GM13976 (cell line): ENCODE results near the gene AHRR.
"Not testable (repeated sequence)": the region's sequence is repeated elsewhere in the genome, so short reads cannot be mapped to it uniquely, and the experiment has no call there.

Experiments
- DNase-seq: peaks from one replicate; pipeline ENCODE4 v3.0.0; 2012; ENCODE audit warnings: low spot score
- CTCF ChIP-seq: IDR thresholded peaks from 2 replicates; pipeline ENCODE4 v1.5.1; 2012; ENCODE audit warnings: borderline replicate concordance, mild to moderate bottlenecking; ENCODE audit not compliant: insufficient read depth; ENCODE audit errors: extremely low read depth, missing control alignments, control extremely low read depth
- in situ Hi-C: fragments of 300-500 bp; cut with MboI; formaldehyde crosslinking; loops from one replicate; pipeline ENCODE4 v1.12.0; 2022; ENCODE audit warnings: low sequenced_read_pairs, mixed read lengths, inconsistent platforms; ENCODE audit not compliant: unreplicated experiment

AHRR gene

GRCh38 chr5:321230-321725 lies at the start of gene AHRR:
TSS of gene AHRR (plus strand) at chr5:321714. CDS start at chr5:343903, 22,189 bp downstream.
- TF ChIP-seq CTCF: peak; percentile 62
- in situ Hi-C loops: no loop called here
- peak; percentile 92 for DNase-seq

GRCh38 chr5:271828-272167 lies 49.7 kb upstream of the AHRR start:
- DNase-seq, in situ Hi-C loops: not testable (repeated sequence)

GRCh38 chr5:273091-273490 lies 48.4 kb upstream of the AHRR start:
- in situ Hi-C loops, DNase-seq: not testable (repeated sequence)

GRCh38 chr5:273491-273890 lies 48.0 kb upstream of the AHRR start:
- in situ Hi-C loops, DNase-seq: not testable (repeated sequence)

- DNase-seq, in situ Hi-C loops: not testable (repeated sequence)
Observed at GRCh38 chr5:274346-274745, 47.2 kb upstream of the AHRR start.

- no peak for DNase-seq
- no peak for TF ChIP-seq CTCF
- in situ Hi-C loops: no loop called here
Observed at GRCh38 chr5:278646-279045, 42.9 kb upstream of the AHRR start.

- DNase-seq: not testable (repeated sequence)
Observed at GRCh38 chr5:279051-279665, 42.4 kb upstream of the AHRR start.

GRCh38 chr5:285991-286557 lies 35.4 kb upstream of the AHRR start:
- no peak for DNase-seq
- in situ Hi-C loops: no loop called here
- TF ChIP-seq CTCF: no peak

More at GRCh38 chr5:279051-279665, 42.4 kb upstream of the AHRR start:
- in situ Hi-C loops: not testable (repeated sequence)

GRCh38 chr5:290200-290599 lies 31.3 kb upstream of the AHRR start:
- DNase-seq, in situ Hi-C loops: not testable (repeated sequence)

- in situ Hi-C loops, DNase-seq: not testable (repeated sequence)
Observed at GRCh38 chr5:291345-291744, 30.2 kb upstream of the AHRR start.

- in situ Hi-C loops, DNase-seq: not testable (repeated sequence)
Observed at GRCh38 chr5:294788-295187, 26.7 kb upstream of the AHRR start.

- DNase-seq, in situ Hi-C loops: not testable (repeated sequence)
Observed at GRCh38 chr5:296207-296606, 25.3 kb upstream of the AHRR start.

GRCh38 chr5:296954-297353 lies 24.6 kb upstream of the AHRR start:
- in situ Hi-C loops, DNase-seq: not testable (repeated sequence)

GRCh38 chr5:297448-297847 lies 24.1 kb upstream of the AHRR start:
- in situ Hi-C loops, DNase-seq: not testable (repeated sequence)

GRCh38 chr5:297991-298736 lies 23.4 kb upstream of the AHRR start:
- DNase-seq, in situ Hi-C loops: not testable (repeated sequence)
